Measurements from ENCODE around the gene NR5A2.

The NR5A2 gene

GRCh38 chr1:200030791-200031190, 3.3 kb downstream of the NR5A2 start:
- H3K4me1 ChIP-seq (ENCODE audit: insufficient read depth, low read length, poor library complexity, severe bottlenecking): no peaks in the 10 kb centered on the region
- H3F3A ChIP-seq (ENCODE audit: low read depth): no peaks in the 10 kb centered on the region
- H3K4me3 ChIP-seq (ENCODE audit: low read length, poor library complexity, severe bottlenecking): no peak overlapping the region
- H3K36me3 ChIP-seq (ENCODE audit: insufficient read depth, low read length): no peaks in the 10 kb centered on the region
- peaks cover 4% of the 10 kb centered on the region for H3K27me3 ChIP-seq (ENCODE audit: insufficient read depth, low read length, poor library complexity, severe bottlenecking)
- no peak overlapping the region for H2AFZ ChIP-seq (ENCODE audit: low read length)
- no peak overlapping the region for H3K9ac ChIP-seq (ENCODE audit: low read depth, low read length, poor library complexity, severe bottlenecking)
- no peaks in the 10 kb centered on the region for H3K9me2 ChIP-seq (replicated peaks; ENCODE audit: low read depth, low read length)
- TF ChIP-seq CTCF (conservative IDR thresholded peaks at IDR 0.05; ENCODE audit: low read length) (no peak), EZH2phosphoT487 (IDR thresholded peaks at IDR 0.05; ENCODE audit: borderline replicate concordance) (no peak)
- no peaks in the 10 kb centered on the region for H4K20me1 ChIP-seq (ENCODE audit: insufficient read depth, low read length, poor library complexity, severe bottlenecking)
- H3K9me3 ChIP-seq (ENCODE audit: insufficient read depth, low read depth, low read length): no peaks in the 10 kb centered on the region
- no peak overlapping the region for H3K4me2 ChIP-seq (ENCODE audit: low read depth, low read length, poor library complexity, severe bottlenecking)
- H3K79me2 ChIP-seq (ENCODE audit: insufficient read depth, low read length): no peaks in the 10 kb centered on the region

GRCh38 chr1:200033511-200034261, 6.2 kb downstream of the NR5A2 start:
- Histone ChIP-seq H3K27me3 (ENCODE audit: insufficient read depth, low read length, poor library complexity, severe bottlenecking) (peaks cover 13% of the 10 kb centered on the region), H2AFZ (ENCODE audit: low read length) (no peak overlapping the region), H3K36me3 (ENCODE audit: insufficient read depth, low read length) (no peaks in the 10 kb centered on the region), H3K9me3 (ENCODE audit: insufficient read depth, low read depth, low read length) (no peaks in the 10 kb centered on the region), H3K9ac (ENCODE audit: low read depth, low read length, poor library complexity, severe bottlenecking) (no peak overlapping the region), H3K4me3 (ENCODE audit: low read length, poor library complexity, severe bottlenecking) (no peak overlapping the region), H3K9me2 (replicated peaks; ENCODE audit: low read depth, low read length) (no peaks in the 10 kb centered on the region), H3F3A (ENCODE audit: low read depth) (no peaks in the 10 kb centered on the region), H3K4me2 (ENCODE audit: low read depth, low read length, poor library complexity, severe bottlenecking) (no peak overlapping the region), H3K79me2 (ENCODE audit: insufficient read depth, low read length) (no peaks in the 10 kb centered on the region), H4K20me1 (ENCODE audit: insufficient read depth, low read length, poor library complexity, severe bottlenecking) (no peaks in the 10 kb centered on the region), H3K4me1 (ENCODE audit: insufficient read depth, low read length, poor library complexity, severe bottlenecking) (no peaks in the 10 kb centered on the region)
- TF ChIP-seq CTCF (conservative IDR thresholded peaks at IDR 0.05; ENCODE audit: low read length) (no peak), EZH2phosphoT487 (IDR thresholded peaks at IDR 0.05; ENCODE audit: borderline replicate concordance) (no peak)

DNA sequence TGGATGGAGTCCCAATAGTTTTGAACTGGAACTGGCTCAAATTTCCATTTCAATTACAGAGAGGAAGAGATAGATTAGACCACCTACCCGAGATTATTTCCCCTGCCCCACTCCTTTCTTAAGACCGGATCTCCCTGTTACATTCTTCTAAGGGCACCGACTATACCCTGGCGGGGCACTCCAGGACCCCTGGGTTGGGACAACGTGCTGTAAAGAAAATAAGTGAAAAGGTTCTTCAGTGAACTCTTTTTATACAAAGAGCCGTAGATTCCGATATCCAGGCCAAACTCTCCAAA, 6.7 kb downstream of the NR5A2 start:
- Histone ChIP-seq H3K4me1 (ENCODE audit: insufficient read depth, low read length, poor library complexity, severe bottlenecking) (no peaks in the 10 kb centered on the region), H3K9me3 (ENCODE audit: insufficient read depth, low read depth, low read length) (no peaks in the 10 kb centered on the region), H3K79me2 (ENCODE audit: insufficient read depth, low read length) (no peaks in the 10 kb centered on the region), H3K9ac (ENCODE audit: low read depth, low read length, poor library complexity, severe bottlenecking) (no peak overlapping the region), H3F3A (ENCODE audit: low read depth) (no peaks in the 10 kb centered on the region), H3K36me3 (ENCODE audit: insufficient read depth, low read length) (no peaks in the 10 kb centered on the region), H3K4me2 (ENCODE audit: low read depth, low read length, poor library complexity, severe bottlenecking) (no peak overlapping the region), H3K9me2 (replicated peaks; ENCODE audit: low read depth, low read length) (no peaks in the 10 kb centered on the region), H4K20me1 (ENCODE audit: insufficient read depth, low read length, poor library complexity, severe bottlenecking) (no peaks in the 10 kb centered on the region), H3K4me3 (ENCODE audit: low read length, poor library complexity, severe bottlenecking) (no peak overlapping the region), H3K27me3 (ENCODE audit: insufficient read depth, low read length, poor library complexity, severe bottlenecking) (peaks cover 18% of the 10 kb centered on the region), H2AFZ (ENCODE audit: low read length) (no peak overlapping the region)
- no peak for TF ChIP-seq CTCF (conservative IDR thresholded peaks at IDR 0.05; ENCODE audit: low read length)
- no peak for TF ChIP-seq EZH2phosphoT487 (IDR thresholded peaks at IDR 0.05; ENCODE audit: borderline replicate concordance)
